Activated T-helper 2 cell treated with anti-CD3 and anti-CD28 coated beads, Interferon-gamma antibody, Interleukin-2, Interleukin-4, amounts not matched to agents 10 μg/mL and 5 μg/mL and 100 μg/mL, durations not matched to agents 14 hours and 24 hours and 36 hours (primary cell): Measurements from ENCODE around the gene MRPL46. TPM values are rescaled to one million over a fixed set of nuclear protein-coding genes. Genes with fewer than 3 reads are reported as not detected.

Experiments used
- DNase-seq: peaks from one replicate; pipeline ENCODE4 v3.0.0; 2021; ENCODE audit warnings: low spot score
- H3K27ac Mint-ChIP-seq: one replicate; pipeline ENCODE4 v1.8.0; 2021; ENCODE audit warnings: mixed read lengths
- H3K27me3 Mint-ChIP-seq: one replicate; pipeline ENCODE4 v1.8.0; 2021; ENCODE audit warnings: low read depth, mixed read lengths
- H3K36me3 Mint-ChIP-seq: one replicate; pipeline ENCODE4 v1.8.0; 2021; ENCODE audit warnings: low read depth, mixed read lengths
- H3K4me1 Mint-ChIP-seq: one replicate; pipeline ENCODE4 v1.8.0; 2021; ENCODE audit warnings: low read depth, mixed read lengths
- H3K4me3 Mint-ChIP-seq: one replicate; pipeline ENCODE4 v1.8.0; 2021; ENCODE audit warnings: low read depth, mild to moderate bottlenecking, moderate library complexity, mixed read lengths
- H3K9me3 Mint-ChIP-seq: one replicate; pipeline ENCODE4 v1.8.0; 2021; ENCODE audit warnings: mixed read lengths
- intact Hi-C: fragments of 100-400 bp; cut with micrococcal nuclease; formaldehyde crosslinking; loops from one replicate; pipeline ENCODE4 v1.15.1; 2023
- total RNA-seq: library from RNA; stranded (reverse); gene quantifications from 2 replicates; pipeline ENCODE4 v1.2.3, GENCODE V29; 2022

MRPL46 gene
- total RNA-seq, result 39.8 and 42.4 TPM in 2 replicates

DNA sequence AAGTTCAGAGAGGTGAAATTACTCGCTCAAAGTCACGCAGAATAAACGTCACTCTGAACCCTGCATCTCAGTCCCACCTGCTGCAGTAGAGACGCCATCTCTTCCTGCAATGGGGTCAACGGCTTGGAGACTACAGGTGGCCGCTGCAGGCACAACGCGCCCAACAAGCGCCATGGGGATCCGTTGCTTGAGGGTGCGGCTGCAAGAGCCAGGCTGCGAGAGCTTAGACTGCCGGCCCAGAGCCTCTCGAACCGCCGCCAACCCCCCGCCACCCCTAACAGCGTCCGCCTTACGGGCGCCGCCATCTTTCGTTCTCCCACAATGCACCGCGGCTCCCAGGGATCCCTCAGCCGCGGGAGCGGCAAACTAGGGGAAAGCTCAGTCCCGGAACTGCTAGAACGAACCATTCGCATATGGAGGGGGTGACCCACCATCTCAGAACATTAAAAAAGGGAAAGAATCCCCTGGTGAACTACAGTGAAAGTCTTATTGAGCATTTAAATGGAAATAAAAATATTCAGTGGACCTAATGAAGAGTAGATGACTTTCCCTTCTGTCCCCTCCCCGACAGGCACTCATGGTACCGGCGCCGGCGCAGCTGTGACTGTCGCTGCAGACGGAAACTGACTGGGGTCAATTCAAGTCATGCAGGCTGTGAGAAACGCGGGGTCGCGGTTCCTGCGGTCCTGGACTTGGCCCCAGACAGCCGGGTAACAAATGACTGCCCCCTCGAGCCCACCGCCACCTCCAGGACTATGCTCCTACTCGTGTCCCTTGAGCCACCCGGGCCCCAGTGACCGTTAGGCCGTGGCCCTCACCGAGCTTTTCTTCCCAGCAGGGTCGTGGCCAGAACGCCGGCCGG, at the start of gene MRPL46, which contains the start of gene MRPS11:
MRPL46 (minus strand) TSS at position 316 of the 862 bp plus-strand sequence; CDS start at position 305, 11 bp downstream.
MRPS11 (plus strand) TSS at position 636 of the 862 bp plus-strand sequence; CDS start at position 646, 10 bp downstream.
- Mint-ChIP-seq H3K27me3 (no peaks in the 10 kb centered on the region), H3K36me3 (peaks cover 42% of the 10 kb centered on the region), H3K4me3 (peak within 1 kb of the TSS; percentile 96), H3K27ac (peak within 1 kb of the TSS; percentile 94), H3K4me1 (peaks cover 26% of the 10 kb centered on the region), H3K9me3 (no peaks in the 10 kb centered on the region)
- intact Hi-C loops, result loop anchor here (1.0 to 5.0 kb wide), 4 partner anchors 79 to 1815 kb away; partner anchors contain the start of gene DET1
- peak; percentile 86 for DNase-seq

DNA sequence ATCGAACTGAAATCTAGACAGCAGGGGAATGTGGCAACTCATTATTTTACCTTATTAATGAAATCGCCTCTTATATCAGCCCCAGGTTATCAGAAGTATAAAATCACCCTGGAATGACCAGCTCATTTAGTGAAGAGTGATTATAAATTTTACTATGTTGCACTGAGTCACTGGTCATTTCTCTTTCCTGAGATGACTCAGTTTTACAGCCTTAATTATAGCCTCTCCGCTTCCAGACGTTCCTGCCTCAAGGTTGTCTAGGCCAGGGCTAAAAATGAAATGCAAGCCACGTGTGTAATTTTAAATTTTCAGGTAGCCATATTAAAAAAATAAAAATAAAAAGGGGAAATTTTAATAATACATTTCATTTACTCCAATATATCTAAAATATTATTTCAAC, 46.0 kb upstream of the MRPL46 start:
- H3K27ac Mint-ChIP-seq, result no peak overlapping the region
- DNase-seq, result no peak
- no peak overlapping the region for H3K4me3 Mint-ChIP-seq
- no peaks in the 10 kb centered on the region for H3K27me3 Mint-ChIP-seq
- intact Hi-C loops, result no loop called here
- no peaks in the 10 kb centered on the region for H3K9me3 Mint-ChIP-seq
- H3K4me1 Mint-ChIP-seq, result peaks cover 8% of the 10 kb centered on the region
- H3K36me3 Mint-ChIP-seq, result peaks cover 5% of the 10 kb centered on the region

DNA sequence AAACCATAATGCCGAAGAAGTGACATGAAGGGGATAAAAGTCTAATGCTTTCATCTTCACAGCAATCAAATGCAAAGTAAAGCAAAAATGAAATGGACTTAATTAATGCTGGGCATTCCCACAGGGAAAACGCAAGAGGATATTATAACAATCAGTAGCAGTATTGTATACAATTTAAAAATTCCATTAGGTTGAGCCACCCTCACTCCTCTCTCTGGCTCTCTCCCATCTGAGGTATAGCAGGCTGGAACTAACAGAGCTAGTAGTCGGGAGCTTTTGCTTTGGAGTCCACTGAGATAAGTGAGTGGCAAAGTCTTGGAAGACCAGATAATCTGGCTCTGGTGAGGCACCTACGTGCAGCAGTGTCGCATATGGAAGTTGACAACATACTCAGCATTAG, 45.4 kb upstream of the MRPL46 start:
- Mint-ChIP-seq H3K9me3 (no peaks in the 10 kb centered on the region), H3K27me3 (no peaks in the 10 kb centered on the region), H3K4me1 (peaks cover 8% of the 10 kb centered on the region), H3K36me3 (peaks cover 5% of the 10 kb centered on the region), H3K4me3 (no peak overlapping the region), H3K27ac (no peak overlapping the region)
- intact Hi-C loops, result no loop called here
- DNase-seq, result no peak

DNA sequence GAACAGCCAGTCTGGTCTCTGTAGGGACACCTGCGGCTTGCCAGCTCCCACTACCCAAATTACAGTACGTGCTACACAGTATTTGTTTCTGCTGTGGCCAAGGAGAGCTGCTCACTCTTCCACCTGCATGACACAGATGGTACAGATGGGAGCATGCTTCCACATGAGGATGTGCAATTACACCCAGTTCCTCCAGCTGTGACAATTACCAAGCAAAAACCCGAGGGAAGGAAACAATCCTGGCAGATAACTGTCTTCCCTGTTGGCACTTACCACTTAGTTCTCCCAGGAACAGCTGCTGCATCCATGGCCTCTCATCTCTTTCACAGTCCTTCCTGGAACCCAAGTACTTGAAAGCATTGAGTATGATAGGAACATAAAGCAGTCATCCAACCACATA, 44.9 kb upstream of the MRPL46 start:
- no peak overlapping the region for H3K27ac Mint-ChIP-seq
- no peak for DNase-seq
- H3K36me3 Mint-ChIP-seq, result peaks cover 5% of the 10 kb centered on the region
- intact Hi-C loops, result no loop called here
- no peaks in the 10 kb centered on the region for H3K9me3 Mint-ChIP-seq
- peaks cover 8% of the 10 kb centered on the region for H3K4me1 Mint-ChIP-seq
- no peak overlapping the region for H3K4me3 Mint-ChIP-seq
- no peaks in the 10 kb centered on the region for H3K27me3 Mint-ChIP-seq

DNA sequence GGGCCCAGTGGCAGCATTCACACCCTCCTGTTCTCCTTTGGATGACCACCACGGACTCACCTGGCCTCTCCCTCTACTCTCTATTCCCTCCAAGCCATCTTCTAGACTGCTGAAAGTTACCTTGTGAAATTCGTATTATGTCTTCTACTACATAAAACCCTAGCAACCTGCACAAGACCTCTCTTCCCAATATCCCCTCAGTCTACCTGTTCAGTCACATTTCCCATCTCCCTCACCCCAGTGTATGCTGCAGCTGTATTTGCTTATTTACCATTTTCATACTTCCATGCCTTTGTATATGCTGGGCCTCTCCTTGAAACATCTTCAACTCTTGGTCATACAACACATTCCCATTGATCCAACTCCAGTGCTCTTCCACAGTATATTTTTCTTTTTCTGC, 44.0 kb upstream of the MRPL46 start:
- H3K27me3 Mint-ChIP-seq, result no peaks in the 10 kb centered on the region
- H3K4me1 Mint-ChIP-seq, result peaks cover 8% of the 10 kb centered on the region
- no peak overlapping the region for H3K27ac Mint-ChIP-seq
- no peak overlapping the region for H3K4me3 Mint-ChIP-seq
- H3K9me3 Mint-ChIP-seq, result no peaks in the 10 kb centered on the region
- intact Hi-C loops, result no loop called here
- DNase-seq, result no peak
- peaks cover 5% of the 10 kb centered on the region for H3K36me3 Mint-ChIP-seq

DNA sequence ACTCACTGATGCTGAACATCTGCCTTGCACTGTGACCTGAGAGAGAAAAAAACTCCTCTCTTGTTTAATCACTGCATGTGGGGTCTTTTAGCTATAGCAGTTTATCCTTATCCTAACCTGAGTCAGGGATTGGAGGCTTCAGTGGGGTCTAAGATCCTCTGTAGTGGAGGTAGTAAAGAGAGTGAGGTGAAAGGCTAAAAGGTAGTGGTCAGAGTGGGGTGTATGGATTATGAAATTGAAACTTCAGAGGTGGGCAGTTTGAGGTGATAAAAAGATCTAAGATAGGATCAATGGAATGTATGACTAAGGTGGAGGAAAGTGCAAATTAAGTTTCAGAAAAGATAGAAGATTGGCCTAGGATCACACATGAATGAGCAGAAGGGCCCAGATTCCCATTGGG, 42.8 kb upstream of the MRPL46 start:
- DNase-seq, result no peak
- peaks cover 5% of the 10 kb centered on the region for H3K36me3 Mint-ChIP-seq
- no peaks in the 10 kb centered on the region for H3K9me3 Mint-ChIP-seq
- intact Hi-C loops, result no loop called here
- peaks cover 8% of the 10 kb centered on the region for H3K4me1 Mint-ChIP-seq
- no peak overlapping the region for H3K27ac Mint-ChIP-seq
- H3K27me3 Mint-ChIP-seq, result no peaks in the 10 kb centered on the region
- H3K4me3 Mint-ChIP-seq, result no peak overlapping the region

DNA sequence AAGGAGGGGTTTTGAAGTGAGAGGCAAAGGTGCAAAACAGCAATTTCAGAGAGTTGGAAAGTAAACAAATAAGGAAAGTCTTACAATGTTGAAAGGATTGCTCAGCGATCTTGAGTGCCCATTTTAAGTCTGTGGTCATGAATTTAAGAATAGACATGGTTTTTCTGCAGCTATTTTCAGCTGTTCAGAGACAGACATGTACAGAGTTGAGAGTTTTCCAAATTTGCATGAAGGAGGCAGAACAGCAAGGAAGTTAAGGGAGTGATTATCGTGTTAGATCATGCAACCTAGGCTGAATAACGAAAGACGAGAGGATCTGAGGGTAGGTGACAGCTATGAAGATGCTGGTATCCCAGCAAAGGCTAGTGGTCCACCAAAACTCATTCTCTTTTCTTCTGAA, 42.1 kb upstream of the MRPL46 start:
- H3K4me3 Mint-ChIP-seq, result no peak overlapping the region
- H3K27ac Mint-ChIP-seq, result no peak overlapping the region
- intact Hi-C loops, result no loop called here
- no peaks in the 10 kb centered on the region for H3K9me3 Mint-ChIP-seq
- no peaks in the 10 kb centered on the region for H3K27me3 Mint-ChIP-seq
- H3K36me3 Mint-ChIP-seq, result peaks cover 5% of the 10 kb centered on the region
- DNase-seq, result no peak
- peaks cover 8% of the 10 kb centered on the region for H3K4me1 Mint-ChIP-seq

DNA sequence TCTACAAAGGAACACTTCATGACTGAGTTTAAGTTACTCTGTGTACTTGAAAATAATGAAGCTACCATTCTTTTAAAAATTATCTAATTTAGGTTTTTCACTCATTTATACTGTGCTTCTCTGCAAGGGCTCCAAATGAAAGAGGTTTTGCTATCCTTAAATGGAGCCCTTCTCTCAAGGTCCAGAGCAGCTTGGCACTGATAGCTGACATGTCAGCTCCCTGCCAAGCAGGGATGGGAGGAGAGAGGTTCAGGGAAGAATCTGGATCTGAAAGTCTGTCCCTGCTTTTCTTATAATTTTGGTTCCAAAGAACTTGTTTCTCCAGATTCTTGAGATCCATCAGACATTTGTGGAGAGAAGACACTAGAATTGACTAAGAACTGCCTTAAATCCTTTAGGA, 39.4 kb upstream of the MRPL46 start:
- no peak overlapping the region for H3K27ac Mint-ChIP-seq
- intact Hi-C loops, result no loop called here
- no peaks in the 10 kb centered on the region for H3K27me3 Mint-ChIP-seq
- no peak for DNase-seq
- peaks cover 8% of the 10 kb centered on the region for H3K4me1 Mint-ChIP-seq
- H3K36me3 Mint-ChIP-seq, result peaks cover 5% of the 10 kb centered on the region
- H3K9me3 Mint-ChIP-seq, result no peaks in the 10 kb centered on the region
- no peak overlapping the region for H3K4me3 Mint-ChIP-seq

DNA sequence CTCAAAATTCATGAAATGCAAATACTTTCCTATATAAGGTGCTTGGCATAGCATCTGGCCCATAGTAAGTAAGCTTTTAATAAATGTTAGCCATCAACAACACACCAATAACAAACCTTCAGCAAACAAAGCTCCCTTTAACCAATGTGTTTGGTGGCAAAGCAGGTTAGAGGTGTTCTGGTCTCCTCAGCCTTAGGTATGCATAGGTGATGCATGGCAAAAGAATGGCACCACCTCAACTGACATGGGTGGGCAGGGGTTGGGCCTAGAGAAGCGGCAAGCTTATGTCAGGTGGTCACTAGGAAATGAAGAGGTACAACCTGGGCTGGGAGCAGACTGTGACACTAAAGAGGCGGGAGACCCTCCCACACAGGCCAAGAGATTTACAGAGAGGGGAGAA, 38.5 kb upstream of the MRPL46 start:
- no peak overlapping the region for H3K4me3 Mint-ChIP-seq
- H3K9me3 Mint-ChIP-seq, result no peaks in the 10 kb centered on the region
- DNase-seq, result no peak
- no peak overlapping the region for H3K27ac Mint-ChIP-seq
- H3K4me1 Mint-ChIP-seq, result peaks cover 8% of the 10 kb centered on the region
- intact Hi-C loops, result no loop called here
- H3K36me3 Mint-ChIP-seq, result no peaks in the 10 kb centered on the region
- H3K27me3 Mint-ChIP-seq, result no peaks in the 10 kb centered on the region

DNA sequence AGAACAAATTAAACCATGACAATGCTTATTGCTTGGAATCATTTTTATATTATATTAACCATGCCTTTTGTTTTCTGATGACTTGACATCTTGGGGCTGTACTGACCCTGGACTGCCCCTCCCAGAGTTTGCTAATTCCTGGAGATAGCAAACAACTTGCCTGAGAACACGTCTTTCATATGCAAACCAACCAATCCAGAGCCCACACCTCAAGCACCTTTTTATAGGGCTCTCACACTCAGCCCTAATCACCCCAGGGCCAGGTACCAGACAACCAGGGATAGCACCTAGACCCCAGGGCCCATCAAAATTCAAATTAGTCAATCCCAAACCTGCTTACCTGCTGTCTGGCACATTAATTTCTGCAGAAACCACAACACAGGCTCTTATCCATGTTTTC, 37.3 kb upstream of the MRPL46 start:
- H3K27ac Mint-ChIP-seq, result no peak overlapping the region
- intact Hi-C loops, result no loop called here
- no peaks in the 10 kb centered on the region for H3K4me1 Mint-ChIP-seq
- H3K27me3 Mint-ChIP-seq, result no peaks in the 10 kb centered on the region
- H3K9me3 Mint-ChIP-seq, result no peaks in the 10 kb centered on the region
- H3K4me3 Mint-ChIP-seq, result no peak overlapping the region
- H3K36me3 Mint-ChIP-seq, result no peaks in the 10 kb centered on the region
- DNase-seq, result no peak

DNA sequence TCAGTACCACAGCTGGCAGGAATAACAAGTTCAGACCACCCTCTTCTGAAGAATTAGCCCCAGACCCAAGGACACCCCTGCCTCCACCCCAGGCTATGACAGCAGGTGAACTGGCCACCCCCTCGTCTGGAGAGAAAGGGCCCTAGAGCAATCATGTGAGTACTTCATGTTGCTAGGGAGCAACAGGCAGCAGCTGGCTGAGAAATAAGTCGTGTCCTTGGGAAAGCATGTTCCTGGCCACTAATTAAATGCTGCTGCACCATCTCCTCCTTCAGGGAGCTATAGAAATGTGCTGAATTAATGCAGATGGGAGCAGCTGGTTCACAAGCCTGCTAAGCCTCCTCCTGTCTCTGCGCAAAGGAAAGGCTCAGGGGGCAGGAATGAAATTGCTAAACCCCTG, 31.8 kb upstream of the MRPL46 start:
- no peak overlapping the region for H3K4me3 Mint-ChIP-seq
- H3K27ac Mint-ChIP-seq, result no peak overlapping the region
- H3K27me3 Mint-ChIP-seq, result no peaks in the 10 kb centered on the region

DNA sequence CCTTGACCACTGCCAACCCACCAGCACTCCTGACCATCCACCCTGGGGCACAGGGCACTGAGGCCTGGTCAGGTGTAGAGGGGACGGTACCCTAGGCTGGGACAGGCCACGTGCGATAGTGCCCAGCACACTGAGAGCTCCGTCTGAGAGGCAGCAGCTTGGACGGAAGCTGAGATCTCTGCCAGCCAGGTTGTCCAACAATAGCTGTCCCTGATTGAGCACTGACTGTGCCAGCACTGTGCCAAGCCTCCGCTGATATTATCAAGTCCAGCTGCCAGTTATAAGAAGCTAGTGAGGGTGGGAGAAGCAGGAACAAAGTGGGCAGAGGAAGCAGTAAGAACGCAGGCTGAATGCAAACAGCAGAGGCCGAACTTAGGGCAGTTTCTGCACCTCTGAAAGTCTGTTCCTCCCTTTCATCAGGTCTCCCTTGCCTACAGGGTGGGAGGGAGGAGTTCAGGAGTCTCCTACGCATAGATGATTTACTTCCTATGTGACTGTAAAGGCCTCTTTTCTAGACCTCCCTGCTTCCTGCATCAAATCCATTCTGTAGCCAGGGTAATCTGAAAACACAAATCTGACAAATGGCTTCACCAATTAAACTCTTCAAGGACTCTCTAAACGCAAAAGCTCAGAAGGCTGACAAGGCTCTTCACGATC, 30.0 kb upstream of the MRPL46 start:
- intact Hi-C loops, result no loop called here
- H3K36me3 Mint-ChIP-seq, result no peaks in the 10 kb centered on the region
- H3K9me3 Mint-ChIP-seq, result no peaks in the 10 kb centered on the region
- no peak overlapping the region for H3K27ac Mint-ChIP-seq
- no peak for DNase-seq
- no peak overlapping the region for H3K4me3 Mint-ChIP-seq
- no peaks in the 10 kb centered on the region for H3K27me3 Mint-ChIP-seq
- no peaks in the 10 kb centered on the region for H3K4me1 Mint-ChIP-seq

More for the DNA sequence above, 31.8 kb upstream of the MRPL46 start:
- H3K36me3 Mint-ChIP-seq, result no peaks in the 10 kb centered on the region
- intact Hi-C loops, result no loop called here
- H3K9me3 Mint-ChIP-seq, result no peaks in the 10 kb centered on the region
- no peak for DNase-seq
- no peaks in the 10 kb centered on the region for H3K4me1 Mint-ChIP-seq

DNA sequence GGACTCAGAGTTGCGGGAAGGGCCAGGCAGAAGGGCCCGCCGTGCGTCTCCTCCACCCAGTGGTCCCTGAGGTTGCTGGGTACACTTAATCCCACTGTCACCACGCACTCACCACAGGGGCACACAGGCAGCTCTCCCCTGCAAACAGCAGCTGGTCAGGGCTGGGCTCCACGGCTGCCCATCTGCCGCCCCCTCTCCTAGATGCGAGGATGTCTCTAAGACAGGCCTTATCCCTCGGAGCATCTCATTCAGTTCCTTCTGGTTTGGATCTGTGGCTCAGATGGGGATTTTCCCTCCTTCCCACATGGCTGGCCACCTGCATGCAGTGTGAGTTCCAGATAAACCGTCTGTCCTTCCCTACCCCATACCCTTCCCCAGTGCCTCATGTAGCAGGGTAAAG, 26.7 kb upstream of the MRPL46 start:
- H3K27ac Mint-ChIP-seq, result no peak overlapping the region

More for the DNA sequence above, 26.7 kb upstream of the MRPL46 start:
- Mint-ChIP-seq H3K27me3 (no peaks in the 10 kb centered on the region), H3K4me1 (no peaks in the 10 kb centered on the region), H3K9me3 (no peaks in the 10 kb centered on the region), H3K36me3 (no peaks in the 10 kb centered on the region), H3K4me3 (no peak overlapping the region)
- DNase-seq, result no peak
- intact Hi-C loops, result no loop called here
